K562 treated with DMSO at 1 percent for 12 hours (cell line): Measurements from ENCODE around the gene PFN1. TPM values are rescaled to one million over a fixed set of nuclear protein-coding genes. Genes with fewer than 3 reads are reported as not detected.

Experiments used
- total RNA-seq: library from RNA; unstranded; fragments of 300-600 nt; gene quantifications from 2 replicates; pipeline ENCODE4 v1.2.3, GENCODE V29; 2022; ENCODE audit not compliant: insufficient read depth

The PFN1 gene
- total RNA-seq: 500 and 571 TPM in 2 replicates

GRCh38 chr17:4948166-4948930 lies at the start of gene PFN1:
Gene PFN1, minus strand, starts transcription at chr17:4948530. Its CDS starts 136 bp downstream, at chr17:4948394.

GRCh38 chr17:4997302-4998026 lies 49.1 kb upstream of the PFN1 start, which contains the start of the genes INCA1 and KIF1C:
Gene INCA1, minus strand, starts transcription at chr17:4997522. Its CDS starts 3,085 bp downstream, at chr17:4994437.
Gene KIF1C, plus strand, starts transcription at chr17:4997950. Its CDS starts 2,297 bp downstream, at chr17:5000247.

GRCh38 chr17:4986951-4987766 lies 38.8 kb upstream of the PFN1 start, which contains the start of gene CAMTA2:
Gene CAMTA2, minus strand, starts transcription at chr17:4987675. Its CDS starts 1,453 bp downstream, at chr17:4986222.

GRCh38 chr17:4967539-4968485 lies 19.5 kb upstream of the PFN1 start, which contains the start of gene SPAG7:
Gene SPAG7, minus strand, starts transcription at chr17:4967817. Its CDS starts 13 bp downstream, at chr17:4967804.

GRCh38 chr17:4950746-4951204 lies 2.4 kb upstream of the PFN1 start, which contains the start of gene ENO3:
Gene ENO3, plus strand, starts transcription at chr17:4951119. Its CDS starts 711 bp downstream, at chr17:4951830.

GRCh38 chr17:4939796-4940554 lies 8.4 kb downstream of the PFN1 start, which contains the start of the genes RNF167 and SLC25A11:
Gene RNF167, plus strand, starts transcription at chr17:4940268. Its CDS starts 642 bp downstream, at chr17:4940910.
Gene SLC25A11, minus strand, starts transcription at chr17:4940046. Its CDS starts 136 bp downstream, at chr17:4939910.

GRCh38 chr17:4931963-4932362 lies 16.4 kb downstream of the PFN1 start, which contains the start of gene GP1BA:
Gene GP1BA, plus strand, starts transcription at chr17:4932277. Its CDS starts 328 bp downstream, at chr17:4932605.

GRCh38 chr17:4903051-4903818 lies 45.1 kb downstream of the PFN1 start, which contains the start of gene CHRNE:
Gene CHRNE, minus strand, starts transcription at chr17:4903098. Its CDS starts 35 bp downstream, at chr17:4903063.

GRCh38 chr17:4899341-4900230 lies 48.7 kb downstream of the PFN1 start, which contains the start of gene C17orf107:
Gene C17orf107, plus strand, starts transcription at chr17:4899536. Its CDS starts 227 bp downstream, at chr17:4899763.

Other genes starting within 250 kb of the PFN1 start
- gene PELP1, start 244.4 kb downstream of the PFN1 start, total RNA-seq: 27.5 and 53.1 TPM in 2 replicates
- 16.6 and 23.4 TPM in 2 replicates for gene ARRB2, start 237.9 kb downstream of the PFN1 start, total RNA-seq
- 6.8 and 7.9 TPM in 2 replicates for gene MED11, start 217.1 kb downstream of the PFN1 start, total RNA-seq
- not detected in 2 replicates for gene ZMYND15, start 208.7 kb downstream of the PFN1 start, total RNA-seq
- gene CXCL16, start 208.6 kb downstream of the PFN1 start, total RNA-seq: 0.85 TPM in 1 of 2 replicates, not detected in the other
- not detected in 2 replicates for gene TM4SF5, start 176.6 kb downstream of the PFN1 start, total RNA-seq
- not detected in 2 replicates for gene VMO1, start 162.2 kb downstream of the PFN1 start, total RNA-seq
- 1.0 and 1.7 TPM in 2 replicates for gene GLTPD2, start 159.6 kb downstream of the PFN1 start, total RNA-seq
- gene PSMB6, start 152.4 kb downstream of the PFN1 start, total RNA-seq: 171 and 204 TPM in 2 replicates
- gene PLD2, start 141.4 kb downstream of the PFN1 start, total RNA-seq: 10.0 and 10.2 TPM in 2 replicates
- gene MINK1, start 115.2 kb downstream of the PFN1 start, total RNA-seq: 11.8 and 28.5 TPM in 2 replicates
- gene C17orf107, start 49.0 kb downstream of the PFN1 start, total RNA-seq: 0.31 TPM in 1 of 2 replicates, not detected in the other
- not detected in 2 replicates for gene CHRNE, start 45.4 kb downstream of the PFN1 start, total RNA-seq
- 1.9 TPM in 1 of 2 replicates, not detected in the other for gene GP1BA, start 16.3 kb downstream of the PFN1 start, total RNA-seq
- 56.3 and 66.0 TPM in 2 replicates for gene SLC25A11, start 8.5 kb downstream of the PFN1 start, total RNA-seq
- 44.1 and 44.9 TPM in 2 replicates for gene RNF167, start 8.3 kb downstream of the PFN1 start, total RNA-seq
- 11.9 and 14.1 TPM in 2 replicates for gene ENO3, start 2.6 kb upstream of the PFN1 start, total RNA-seq
- 39.6 and 41.2 TPM in 2 replicates for gene SPAG7, start 19.3 kb upstream of the PFN1 start, total RNA-seq
- 15.5 and 24.6 TPM in 2 replicates for gene CAMTA2, start 39.1 kb upstream of the PFN1 start, total RNA-seq
- not detected in 2 replicates for gene INCA1, start 49.0 kb upstream of the PFN1 start, total RNA-seq
- 8.6 and 14.7 TPM in 2 replicates for gene KIF1C, start 49.4 kb upstream of the PFN1 start, total RNA-seq
- gene SLC52A1, start 86.9 kb upstream of the PFN1 start, total RNA-seq: not detected in 2 replicates
- not detected in 2 replicates for gene ZFP3, start 129.9 kb upstream of the PFN1 start, total RNA-seq
- gene ZNF232, start 163.3 kb upstream of the PFN1 start, total RNA-seq: 5.3 and 10.8 TPM in 2 replicates
- not detected in 2 replicates for gene USP6, start 167.5 kb upstream of the PFN1 start, total RNA-seq
- 0.45 and 4.1 TPM in 2 replicates for gene ZNF594, start 243.3 kb upstream of the PFN1 start, total RNA-seq